Esophagus muscularis mucosa (tissue), 4 donors: ENCODE measurements around the gene COL4A3. TPM values are rescaled to one million over a fixed set of nuclear protein-coding genes. Genes with fewer than 3 reads are reported as not detected.

Experiments
- DNase-seq: peaks from one replicate; pipeline ENCODE4 v3.0.0-alpha.2; 2017; ENCODE audit errors: extremely low spot score
- H3K27ac ChIP-seq, 4 donors: fragments of 200-600 bp; sonication (generic); replicated peaks in 1 of 4; 1 replicate in 3 of 4; 2 replicates in 1 of 4; pipeline ENCODE4 v1.5.1; 2016 to 2019; ENCODE audit warnings: mild to moderate bottlenecking in 1 of 4
- H3K27me3 ChIP-seq, 4 donors: fragments of 200-600 bp; sonication (generic); one replicate each; pipeline versions ENCODE4 v1.5.1 to v1.6.0; 2016 to 2019
- H3K36me3 ChIP-seq, 4 donors: fragments of 200-600 bp; sonication (generic); one replicate each; pipeline ENCODE4 v1.5.1; 2016 to 2019
- H3K4me1 ChIP-seq, 4 donors: fragments of 200-600 bp; sonication (generic); one replicate each; pipeline ENCODE4 v1.5.1; 2016 to 2019
- H3K4me3 ChIP-seq, 4 donors: fragments of 200-600 bp; sonication (generic); 1 replicate in 2 of 4; 2 replicates in 2 of 4; pipeline ENCODE4 v1.5.1; 2016 to 2019; ENCODE audit warnings: mild to moderate bottlenecking in 4 of 4, moderate library complexity in 1 of 4
- H3K9me3 ChIP-seq, 4 donors: fragments of 200-600 bp; sonication (generic); 1 replicate in 3 of 4; 2 replicates in 1 of 4; pipeline ENCODE4 v1.5.1; 2016 to 2019
- EP300 ChIP-seq: sonication (generic); formaldehyde crosslinking; IDR thresholded peaks from one replicate; pipeline ENCODE4 v1.6.1; 2017; ENCODE audit warnings: antibody characterized with exemption
- POLR2A ChIP-seq: fragments of 450-650 bp; IDR thresholded peaks from one replicate; pipeline ENCODE4 v1.6.1; 2017; ENCODE audit warnings: antibody characterized with exemption, moderate library complexity, mild to moderate bottlenecking, low read depth
- POLR2AphosphoS5 ChIP-seq, 2 donors: sonication (generic); formaldehyde crosslinking; IDR thresholded peaks; one replicate each; pipeline ENCODE4 v1.6.1; 2017; ENCODE audit warnings: antibody characterized with exemption in 2 of 2
- WGBS: methylation state at CpG from one replicate; pipeline ENCODE4 v1.1.5; 2018; 5-methylcytosine and 5-hydroxymethylcytosine counted together
- intact Hi-C: fragments of 100-400 bp; cut with DNase I; formaldehyde crosslinking; loops from one replicate; pipeline ENCODE4 v1.15.1; 2023
- total RNA-seq, 4 donors: library from RNA; depleted of rRNA; stranded (reverse); fragments of >200 nt; gene quantifications; one replicate each; pipeline versions ENCODE4 v1.1.0 to v1.2.1, GENCODE V29; 2016
- TF ChIP-seq, protein P1 (sequence below), 3 experiments: fragments of 200-600 bp in 2 of 3; fragments of 450-650 bp in 1 of 3; sonication (generic) in 2 of 3; IDR thresholded peaks; one replicate each; pipeline ENCODE4 v1.5.1; 2017 to 2019; ENCODE audit warnings: antibody characterized with exemption in 3 of 3, mild to moderate bottlenecking in 2 of 3, moderate library complexity in 1 of 3

COL4A3 gene
- total RNA-seq, 4 donors from 2014 or later, result 1.9 to 10.8 (median 4.3) TPM

DNA sequence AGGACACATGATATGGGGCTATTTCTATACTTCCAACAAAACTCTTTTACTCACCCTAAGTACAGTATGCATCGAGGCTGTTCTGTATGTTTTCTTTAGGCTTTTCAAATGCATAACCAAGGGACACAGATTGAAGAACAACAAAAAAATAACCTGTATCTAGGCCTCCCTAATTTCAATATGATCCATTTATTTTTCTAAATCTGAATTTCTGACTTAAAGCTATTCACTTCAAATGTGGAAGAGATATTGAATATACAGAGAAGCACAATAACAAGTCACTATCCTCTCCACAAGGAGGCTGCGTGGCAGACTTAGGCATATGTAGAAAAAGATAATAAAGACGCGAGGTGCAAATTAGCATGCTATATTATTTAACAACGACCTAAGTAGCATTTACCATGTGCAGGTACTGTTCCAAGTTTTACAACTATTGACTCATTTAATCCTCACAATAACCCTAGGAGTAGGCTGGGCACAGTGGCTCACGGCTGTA is 121.4 kb downstream of the COL4A3 start:
- no peak for TF ChIP-seq POLR2A
- TF ChIP-seq, protein P1, sequence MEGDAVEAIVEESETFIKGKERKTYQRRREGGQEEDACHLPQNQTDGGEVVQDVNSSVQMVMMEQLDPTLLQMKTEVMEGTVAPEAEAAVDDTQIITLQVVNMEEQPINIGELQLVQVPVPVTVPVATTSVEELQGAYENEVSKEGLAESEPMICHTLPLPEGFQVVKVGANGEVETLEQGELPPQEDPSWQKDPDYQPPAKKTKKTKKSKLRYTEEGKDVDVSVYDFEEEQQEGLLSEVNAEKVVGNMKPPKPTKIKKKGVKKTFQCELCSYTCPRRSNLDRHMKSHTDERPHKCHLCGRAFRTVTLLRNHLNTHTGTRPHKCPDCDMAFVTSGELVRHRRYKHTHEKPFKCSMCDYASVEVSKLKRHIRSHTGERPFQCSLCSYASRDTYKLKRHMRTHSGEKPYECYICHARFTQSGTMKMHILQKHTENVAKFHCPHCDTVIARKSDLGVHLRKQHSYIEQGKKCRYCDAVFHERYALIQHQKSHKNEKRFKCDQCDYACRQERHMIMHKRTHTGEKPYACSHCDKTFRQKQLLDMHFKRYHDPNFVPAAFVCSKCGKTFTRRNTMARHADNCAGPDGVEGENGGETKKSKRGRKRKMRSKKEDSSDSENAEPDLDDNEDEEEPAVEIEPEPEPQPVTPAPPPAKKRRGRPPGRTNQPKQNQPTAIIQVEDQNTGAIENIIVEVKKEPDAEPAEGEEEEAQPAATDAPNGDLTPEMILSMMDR (IDR thresholded peaks at IDR 0.05), result no peak
- no peak for TF ChIP-seq EP300
- TF ChIP-seq POLR2AphosphoS5 (IDR thresholded peaks at IDR 0.05), result no peak
- Histone ChIP-seq H3K4me3 (no peak overlapping the region), H3K9me3 (no peaks in the 10 kb centered on the region), H3K27ac (no peak overlapping the region), H3K27me3 (no peaks in the 10 kb centered on the region), H3K36me3 (peaks cover 0 to 5% (median 0%) of the 10 kb centered on the region in 4 donors), H3K4me1 (no peaks in the 10 kb centered on the region)
- intact Hi-C loops, result no loop called here
- no peak for DNase-seq
- WGBS, result 89% methylated on average over 6 of the region's 6 CpGs

DNA sequence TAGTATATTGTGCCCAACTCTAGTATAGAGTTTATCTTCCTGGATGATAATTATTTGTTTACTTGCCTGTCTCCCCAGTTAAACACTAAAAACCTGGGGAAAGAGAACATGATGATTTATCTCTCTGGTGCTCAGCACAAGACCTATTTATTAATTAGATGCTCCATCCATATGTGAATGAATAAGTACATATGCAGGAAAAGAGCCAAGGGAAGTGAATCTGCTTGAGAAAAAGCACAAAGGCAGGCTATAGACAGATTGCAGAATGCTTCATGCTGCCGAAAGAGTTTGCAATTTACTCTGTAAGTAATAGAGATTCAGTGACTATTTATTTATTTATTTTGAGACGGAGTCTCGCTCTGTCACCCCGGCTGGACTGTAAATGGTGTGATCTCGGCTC is 123.3 kb downstream of the COL4A3 start:
- intact Hi-C loops, result no loop called here
- no peaks in the 10 kb centered on the region for H3K27me3 ChIP-seq
- H3K4me1 ChIP-seq, result no peaks in the 10 kb centered on the region
- no peaks in the 10 kb centered on the region for H3K9me3 ChIP-seq
- WGBS, result 86% methylated on average over 5 of the region's 5 CpGs
- DNase-seq, result no peak
- no peak overlapping the region for H3K27ac ChIP-seq
- no peak overlapping the region for H3K4me3 ChIP-seq
- peaks cover 0 to under 1% (median 0%) of the 10 kb centered on the region in 4 donors for H3K36me3 ChIP-seq
- TF ChIP-seq, protein P1 (IDR thresholded peaks at IDR 0.05), result no peak
- no peak for TF ChIP-seq POLR2AphosphoS5 (IDR thresholded peaks at IDR 0.05)

DNA sequence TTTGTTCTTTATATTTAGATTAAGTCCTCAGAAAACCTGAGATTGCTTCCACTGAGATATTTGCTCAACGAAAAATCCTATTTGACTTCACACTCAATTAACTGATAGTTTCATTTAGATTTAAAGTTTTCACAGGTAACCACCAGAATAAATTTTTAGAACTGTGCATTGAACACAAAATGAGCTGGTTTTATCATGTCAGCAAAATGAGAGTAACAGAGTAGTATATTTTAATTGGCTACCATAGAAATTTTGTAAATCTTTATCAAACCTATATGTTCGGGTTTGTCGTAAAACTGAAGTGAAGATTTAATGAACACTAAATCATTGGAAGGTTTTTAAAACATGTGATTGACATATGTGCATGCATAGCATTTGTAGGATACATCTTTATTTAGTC is 127.9 kb downstream of the COL4A3 start:
- no peak overlapping the region for H3K27ac ChIP-seq
- no peaks in the 10 kb centered on the region for H3K27me3 ChIP-seq
- no peak for TF ChIP-seq POLR2AphosphoS5 (IDR thresholded peaks at IDR 0.05)
- TF ChIP-seq, protein P1 (IDR thresholded peaks at IDR 0.05), result no peak
- TF ChIP-seq POLR2A, result no peak
- no peak for TF ChIP-seq EP300
- no peaks in the 10 kb centered on the region for H3K4me1 ChIP-seq
- intact Hi-C loops, result no loop called here
- 72% methylated on average over 3 of the region's 3 CpGs for WGBS
- DNase-seq, result no peak
- no peak overlapping the region for H3K4me3 ChIP-seq
- no peaks in the 10 kb centered on the region for H3K9me3 ChIP-seq
- no peaks in the 10 kb centered on the region for H3K36me3 ChIP-seq

DNA sequence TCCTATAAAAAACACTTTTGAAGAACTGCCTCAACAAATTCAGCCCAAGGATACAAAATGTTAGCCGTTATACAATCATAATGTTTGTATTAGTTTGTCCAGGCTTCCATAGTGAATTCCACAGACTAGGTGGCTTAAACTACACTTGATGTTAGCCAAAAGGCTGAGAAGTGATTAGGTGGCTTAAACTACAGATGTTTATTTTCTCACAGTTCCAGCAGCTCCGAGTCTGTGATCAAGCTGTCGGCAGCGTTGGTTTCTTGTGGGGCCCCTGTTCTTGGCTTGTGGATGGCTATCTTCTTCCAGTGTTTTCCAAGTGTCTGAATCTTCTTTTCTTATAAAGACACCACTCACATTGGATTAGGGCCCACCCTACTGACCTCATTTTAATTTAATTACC is 129.1 kb downstream of the COL4A3 start:
- 60% methylated on average over 4 of the region's 4 CpGs for WGBS
- H3K36me3 ChIP-seq, result no peaks in the 10 kb centered on the region
- DNase-seq, result no peak

More for the DNA sequence above, 129.1 kb downstream of the COL4A3 start:
- H3K27me3 ChIP-seq, result no peaks in the 10 kb centered on the region
- TF ChIP-seq POLR2AphosphoS5 (IDR thresholded peaks at IDR 0.05), result no peak
- TF ChIP-seq, protein P1 (IDR thresholded peaks at IDR 0.05), result no peak
- no peak for TF ChIP-seq POLR2A
- TF ChIP-seq EP300, result no peak
- no peak overlapping the region for H3K27ac ChIP-seq
- no peaks in the 10 kb centered on the region for H3K9me3 ChIP-seq
- intact Hi-C loops, result no loop called here
- no peaks in the 10 kb centered on the region for H3K4me1 ChIP-seq
- no peak overlapping the region for H3K4me3 ChIP-seq
